Omental fat pad (tissue), 4 donors: ENCODE measurements around the gene ERBB2. TPM values are rescaled to one million over a fixed set of nuclear protein-coding genes. Genes with fewer than 3 reads are reported as not detected.

Experiments
- ATAC-seq: fragments of 150-250 bp; one replicate; pipeline ENCODE4 v1.9.1; 2016; ENCODE audit warnings: mild to moderate bottlenecking, moderate library complexity; ENCODE audit not compliant: low FRiP score
- DNase-seq: peaks from one replicate; pipeline ENCODE4 v3.0.0-alpha.2; 2019; ENCODE audit warnings: low spot score
- CTCF ChIP-seq, 3 donors: fragments of 450-650 bp; IDR thresholded peaks; one replicate each; pipeline ENCODE4 v1.5.1; 2016 to 2017; ENCODE audit warnings: antibody characterized with exemption in 3 of 3, mild to moderate bottlenecking in 3 of 3, moderate library complexity in 2 of 3
- total RNA-seq, 4 donors: library from RNA; depleted of rRNA; stranded (reverse); fragments of >200 nt; gene quantifications; one replicate each; pipeline ENCODE4 v1.1.0, GENCODE V29; 2016

ERBB2 gene
- total RNA-seq, 4 donors from 2014 or later = 13.8 to 23.8 (median 15.7) TPM

- ATAC-seq = no peak
- no peak for DNase-seq
- TF ChIP-seq CTCF (IDR thresholded peaks at IDR 0.05) = no peak
These were observed 44.8 kb upstream of the ERBB2 start for GRCh38 chr17:39655105-39655504.

DNA sequence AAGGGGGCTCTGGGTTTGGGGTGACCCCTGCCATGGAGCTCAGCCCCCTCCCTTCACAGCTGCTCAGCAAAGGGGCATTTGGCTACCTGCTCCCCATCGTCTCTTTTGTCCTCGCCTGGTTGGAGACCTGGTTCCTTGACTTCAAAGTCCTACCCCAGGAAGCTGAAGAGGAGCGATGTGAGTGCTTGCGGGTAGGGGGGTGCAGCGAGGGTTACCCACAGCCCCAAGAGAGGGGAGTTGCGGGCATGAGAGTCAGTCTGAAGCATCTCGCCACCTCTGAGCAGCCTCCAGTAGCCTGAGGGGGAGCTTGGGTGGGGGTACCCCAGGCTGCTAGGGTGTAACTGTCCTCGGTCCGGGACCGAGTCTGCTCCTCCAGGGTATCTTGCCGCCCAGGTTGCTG lies 41.5 kb upstream of the ERBB2 start:
- ATAC-seq (no peak), DNase-seq (no peak)
- TF ChIP-seq CTCF (IDR thresholded peaks at IDR 0.05) = no peak

DNA sequence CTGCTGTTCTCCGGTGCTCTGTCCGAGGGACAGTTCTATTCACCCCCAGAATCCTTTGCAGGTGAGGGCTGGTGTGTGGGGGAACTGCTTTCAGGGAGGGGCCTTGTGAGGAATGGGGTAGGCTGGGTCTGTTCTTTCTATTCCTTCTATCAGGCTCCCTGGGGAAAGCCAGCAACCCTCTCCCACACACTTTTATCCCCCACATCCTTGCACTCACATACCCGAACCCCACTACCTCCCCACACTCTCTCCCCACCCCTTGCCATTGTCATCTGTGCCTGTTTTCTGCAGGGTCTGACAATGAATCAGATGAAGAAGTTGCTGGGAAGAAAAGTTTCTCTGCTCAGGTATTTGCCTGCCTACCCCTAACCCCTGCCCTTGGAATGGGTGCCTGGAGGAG lies 41.1 kb upstream of the ERBB2 start:
- TF ChIP-seq CTCF (IDR thresholded peaks at IDR 0.05) = no peak
- ATAC-seq = no peak
- no peak for DNase-seq

DNA sequence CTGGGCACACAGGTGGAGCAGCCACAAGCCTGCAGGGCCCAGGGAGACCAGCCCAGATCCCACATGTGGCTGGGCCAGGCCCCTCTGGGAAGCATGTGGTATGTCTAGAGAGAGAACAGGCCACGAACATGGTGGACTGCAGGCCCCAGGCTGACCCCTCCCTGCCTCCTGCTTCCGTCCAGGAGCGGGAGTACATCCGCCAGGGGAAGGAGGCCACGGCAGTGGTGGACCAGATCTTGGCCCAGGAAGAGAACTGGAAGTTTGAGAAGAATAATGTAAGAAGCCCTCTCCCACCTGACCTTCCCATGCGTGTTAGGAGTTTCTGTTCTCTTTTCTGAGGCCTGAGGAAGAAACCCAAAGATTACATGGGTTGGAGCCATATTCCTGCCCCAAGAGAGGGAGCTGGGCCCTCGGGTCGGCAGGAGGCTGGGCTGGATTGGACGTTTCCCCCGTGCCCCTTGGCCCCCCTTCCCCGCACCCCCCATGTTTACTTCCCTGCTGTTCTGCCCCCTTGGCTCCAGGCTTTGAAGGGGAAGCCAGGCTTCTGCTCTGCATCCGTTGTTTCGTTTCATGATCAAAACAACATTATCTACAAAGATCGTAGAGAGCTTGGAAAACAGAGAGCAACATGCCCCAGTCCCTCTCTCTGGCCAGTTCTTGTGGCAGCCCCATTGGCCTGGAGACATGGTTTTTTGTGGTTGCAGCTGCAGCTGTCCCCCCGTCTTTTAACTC lies 40.4 kb upstream of the ERBB2 start:
- no peak for TF ChIP-seq CTCF (IDR thresholded peaks at IDR 0.05)
- no peak for ATAC-seq

DNA sequence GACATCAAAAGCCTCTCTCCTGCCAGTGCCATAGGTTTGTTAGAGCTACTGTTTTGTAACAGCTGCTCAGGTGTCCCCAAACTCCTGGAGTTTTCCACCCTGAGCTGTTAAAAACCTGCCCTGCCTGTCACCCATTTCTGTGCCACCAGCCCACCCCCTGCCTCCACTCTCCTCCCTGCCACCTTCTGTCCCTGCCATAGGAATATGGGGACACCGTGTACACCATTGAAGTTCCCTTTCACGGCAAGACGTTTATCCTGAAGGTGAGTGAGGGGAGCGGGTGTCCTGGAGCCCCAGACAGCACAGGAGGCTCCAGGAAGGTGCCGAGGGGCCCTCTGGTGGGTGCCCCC lies 39.9 kb upstream of the ERBB2 start:
- DNase-seq (no peak), ATAC-seq (no peak)
- TF ChIP-seq CTCF (IDR thresholded peaks at IDR 0.05) = no peak

More for the DNA sequence above, 40.4 kb upstream of the ERBB2 start:
- no peak for DNase-seq

DNA sequence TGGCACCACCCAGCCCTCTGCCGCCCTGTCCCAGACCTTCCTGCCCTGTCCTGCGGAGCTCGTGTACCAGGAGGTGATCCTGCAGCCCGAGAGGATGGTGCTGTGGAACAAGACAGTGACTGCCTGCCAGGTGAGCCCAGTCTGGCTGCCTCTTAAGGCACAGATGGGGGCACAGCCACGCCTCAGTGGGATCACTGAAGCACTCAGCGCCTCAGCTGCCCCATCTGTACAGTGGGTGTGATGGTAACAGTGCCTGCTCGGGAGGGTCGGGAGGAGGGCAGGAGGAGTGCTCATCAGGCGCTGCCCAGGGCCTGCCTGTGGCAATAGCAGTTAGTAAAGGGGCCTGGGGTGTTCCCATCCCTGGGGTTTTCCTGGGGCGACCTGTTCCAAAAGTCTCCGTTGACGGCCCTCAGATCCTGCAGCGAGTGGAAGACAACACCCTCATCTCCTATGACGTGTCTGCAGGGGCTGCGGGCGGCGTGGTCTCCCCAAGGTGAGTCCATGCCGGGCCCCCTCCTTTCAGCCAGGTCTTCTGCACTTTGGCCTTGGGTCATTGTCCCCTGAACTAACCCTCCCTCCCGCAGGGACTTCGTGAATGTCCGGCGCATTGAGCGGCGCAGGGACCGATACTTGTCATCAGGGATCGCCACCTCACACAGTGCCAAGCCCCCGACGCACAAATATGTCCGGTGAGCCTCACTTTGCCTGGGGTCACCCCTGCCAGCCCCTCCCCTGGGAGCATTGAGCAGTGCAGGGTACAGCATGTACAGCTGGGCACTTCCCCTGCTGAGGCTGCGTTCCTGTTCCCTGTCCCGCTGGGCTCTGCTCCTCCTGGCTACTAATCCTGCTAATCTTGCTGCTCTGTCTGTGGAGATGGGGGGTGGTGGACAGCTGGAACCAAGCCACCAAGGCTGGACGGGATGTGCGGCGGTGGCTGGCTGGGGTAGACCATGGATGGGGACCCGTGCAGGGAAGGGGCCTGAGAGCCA lies 39.2 kb upstream of the ERBB2 start:
- DNase-seq (no peak), ATAC-seq (no peak)
- no peak for TF ChIP-seq CTCF (IDR thresholded peaks at IDR 0.05)
